DND-41 (cell line): ENCODE results near the gene RHOT1.

Experiments
- ATAC-seq: fragments of 200-7000 bp; cut with Tn5 transposase; 3 replicates; pipeline ENCODE4 v1.9.1; 2021; ENCODE audit warnings: low read depth; ENCODE audit not compliant: insufficient read depth
- DNase-seq: peaks from one replicate; pipeline ENCODE4 v3.0.0-alpha.2; 2020
- H2AFZ ChIP-seq: 2 replicates; pipeline ENCODE4 v1.6.0; 2012; ENCODE audit warnings: low read depth, low read length
- H3K27ac ChIP-seq: 2 replicates; pipeline ENCODE4 v1.5.1; 2012; ENCODE audit warnings: low read length, inconsistent platforms
- H3K27me3 ChIP-seq: fragments of 200-600 bp; sonication (generic); 2 replicates; pipeline ENCODE4 v1.6.0; 2012; ENCODE audit warnings: low read length, mild to moderate bottlenecking, inconsistent platforms; ENCODE audit not compliant: insufficient read depth, poor library complexity
- H3K36me3 ChIP-seq: 2 replicates; pipeline ENCODE4 v1.5.1; 2012; ENCODE audit warnings: low read length, inconsistent platforms; ENCODE audit not compliant: insufficient read depth
- H3K4me1 ChIP-seq: 2 replicates; pipeline ENCODE4 v1.5.1; 2012; ENCODE audit warnings: mild to moderate bottlenecking, low read length; ENCODE audit not compliant: insufficient read depth
- H3K4me2 ChIP-seq: 2 replicates; pipeline ENCODE4 v1.6.0; 2012; ENCODE audit warnings: mild to moderate bottlenecking, moderate library complexity, low read length, inconsistent platforms; ENCODE audit not compliant: insufficient read depth
- H3K4me3 ChIP-seq, 2 experiments: fragments of 200-600 bp in 1 of 2; shearing (Covaris generic) in 1 of 2; 2 replicates each; pipeline ENCODE4 v1.5.1; 2012 to 2016; ENCODE audit warnings: inconsistent platforms in 2 of 2, low read length in 2 of 2, mild to moderate bottlenecking in 2 of 2, low read depth in 1 of 2, moderate library complexity in 1 of 2
- H3K79me2 ChIP-seq: 2 replicates; pipeline ENCODE4 v1.6.0; 2012; ENCODE audit warnings: low read length, inconsistent platforms; ENCODE audit not compliant: insufficient read depth
- H3K9ac ChIP-seq: 2 replicates; pipeline ENCODE4 v1.6.0; 2012; ENCODE audit warnings: low read depth, mild to moderate bottlenecking, inconsistent platforms, low read length, moderate library complexity
- H3K9me3 ChIP-seq: 2 replicates; pipeline ENCODE4 v1.5.1; 2012; ENCODE audit warnings: low read length, moderate library complexity, mild to moderate bottlenecking, inconsistent platforms; ENCODE audit not compliant: insufficient read depth, severe bottlenecking
- H4K20me1 ChIP-seq: 2 replicates; pipeline ENCODE4 v1.6.0; 2012; ENCODE audit warnings: low read length; ENCODE audit not compliant: insufficient read depth
- CTCF ChIP-seq: IDR thresholded peaks from 2 replicates; pipeline ENCODE4 v1.5.1; 2012; ENCODE audit warnings: borderline replicate concordance, low read length, moderate library complexity, mild to moderate bottlenecking; ENCODE audit not compliant: poor library complexity, severe bottlenecking; ENCODE audit errors: extremely low read depth
- EZH2 ChIP-seq: IDR thresholded peaks from 3 replicates; pipeline ENCODE4 v1.6.1; 2012; ENCODE audit warnings: borderline replicate concordance, low read depth, mild to moderate bottlenecking, moderate library complexity, low read length, inconsistent platforms; ENCODE audit not compliant: severe bottlenecking

Gene RHOT1

GRCh38 chr17:32120141-32120540 lies 22.2 kb upstream of the RHOT1 start:
- H3K9me3 ChIP-seq: no peaks in the 10 kb centered on the region
- H3K4me1 ChIP-seq: no peaks in the 10 kb centered on the region
- H3K9ac ChIP-seq: no peak overlapping the region
- TF ChIP-seq EZH2: no peak
- TF ChIP-seq CTCF: no peak
- no peak overlapping the region for H3K4me2 ChIP-seq
- DNase-seq (no peak), ATAC-seq (no peak)
- H2AFZ ChIP-seq: no peak overlapping the region
- H3K36me3 ChIP-seq: no peaks in the 10 kb centered on the region
- no peaks in the 10 kb centered on the region for H4K20me1 ChIP-seq
- H3K27ac ChIP-seq: no peak overlapping the region
- no peak overlapping the region for H3K4me3 ChIP-seq
- H3K27me3 ChIP-seq: no peaks in the 10 kb centered on the region
- no peaks in the 10 kb centered on the region for H3K79me2 ChIP-seq

GRCh38 chr17:32120716-32121115 lies 21.6 kb upstream of the RHOT1 start:
- no peak overlapping the region for H3K9ac ChIP-seq
- no peak for DNase-seq
- H4K20me1 ChIP-seq: no peaks in the 10 kb centered on the region
- H3K4me2 ChIP-seq: no peak overlapping the region
- H3K79me2 ChIP-seq: no peaks in the 10 kb centered on the region
- H3K4me3 ChIP-seq: no peak overlapping the region
- no peaks in the 10 kb centered on the region for H3K36me3 ChIP-seq
- no peak overlapping the region for H2AFZ ChIP-seq
- no peak for ATAC-seq
- H3K9me3 ChIP-seq: no peaks in the 10 kb centered on the region
- H3K27me3 ChIP-seq: no peaks in the 10 kb centered on the region
- no peak for TF ChIP-seq CTCF
- no peak for TF ChIP-seq EZH2
- no peaks in the 10 kb centered on the region for H3K4me1 ChIP-seq
- H3K27ac ChIP-seq: no peak overlapping the region

GRCh38 chr17:32123782-32124181 lies 18.5 kb upstream of the RHOT1 start:
- Histone ChIP-seq H3K4me2 (no peak overlapping the region), H3K4me1 (peaks cover 17% of the 10 kb centered on the region), H4K20me1 (no peaks in the 10 kb centered on the region), H3K9ac (no peak overlapping the region), H3K36me3 (no peaks in the 10 kb centered on the region), H3K9me3 (no peaks in the 10 kb centered on the region), H3K79me2 (no peaks in the 10 kb centered on the region), H2AFZ (no peak overlapping the region), H3K27me3 (no peaks in the 10 kb centered on the region), H3K27ac (no peak overlapping the region), H3K4me3 (no peak overlapping the region)
- no peak for TF ChIP-seq CTCF
- no peak for TF ChIP-seq EZH2
- no peak for DNase-seq
- ATAC-seq: no peak
